Pons (tissue), 1 donor: ENCODE data around the gene SPDYE17.
"Not testable (repeated sequence)": the region's sequence is repeated elsewhere in the genome, so short reads cannot be mapped to it uniquely, and the experiment has no call there.

Experiments used
- DNase-seq: peaks from one replicate; pipeline ENCODE4 v3.0.0-alpha.2; 2016; ENCODE audit warnings: low spot score

The SPDYE17 gene, protein sequence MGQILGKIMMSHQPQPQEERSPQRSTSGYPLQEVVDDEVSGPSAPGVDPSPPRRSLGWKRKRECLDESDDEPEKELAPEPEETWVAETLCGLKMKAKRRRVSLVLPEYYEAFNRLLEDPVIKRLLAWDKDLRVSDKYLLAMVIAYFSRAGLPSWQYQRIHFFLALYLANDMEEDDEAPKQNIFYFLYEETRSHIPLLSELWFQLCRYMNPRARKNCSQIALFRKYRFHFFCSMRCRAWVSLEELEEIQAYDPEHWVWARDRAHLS

GRCh38 chr7:77032261-77032660 is at the start of gene SPDYE17:
SPDYE17 (minus strand) TSS chr7:77032361; CDS start chr7:77030570, 1,791 bp downstream.
- DNase-seq = not testable (repeated sequence)

GRCh38 chr7:77080236-77080635 is 48.1 kb upstream of the SPDYE17 start:
- not testable (repeated sequence) for DNase-seq

- not testable (repeated sequence) for DNase-seq
These were observed 47.5 kb upstream of the SPDYE17 start for GRCh38 chr7:77079624-77080023.

DNA sequence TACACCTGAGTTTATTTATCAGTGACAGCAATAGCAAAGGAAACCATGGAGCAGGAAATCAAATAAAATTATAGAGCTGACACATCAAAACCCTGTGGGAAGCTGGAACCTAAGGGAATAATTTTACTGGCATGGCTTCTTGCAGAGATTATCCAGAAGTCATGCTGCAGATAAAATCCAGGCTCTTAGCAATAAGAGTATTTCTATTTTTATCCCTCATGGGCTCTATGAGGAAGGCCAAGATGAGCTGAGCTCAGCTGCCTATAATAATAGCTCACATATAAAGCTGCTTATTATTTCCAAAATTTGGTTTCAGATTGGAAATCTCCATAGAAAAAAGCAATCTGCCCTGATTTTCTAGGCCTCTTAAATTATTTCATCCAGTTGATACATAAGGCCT is 47.0 kb upstream of the SPDYE17 start:
- DNase-seq = not testable (repeated sequence)

GRCh38 chr7:77077060-77077459 is 44.9 kb upstream of the SPDYE17 start:
- not testable (repeated sequence) for DNase-seq

- not testable (repeated sequence) for DNase-seq
These were observed 42.7 kb upstream of the SPDYE17 start for GRCh38 chr7:77074786-77075396.

GRCh38 chr7:77071108-77071507 is 38.9 kb upstream of the SPDYE17 start:
- DNase-seq = not testable (repeated sequence)

- not testable (repeated sequence) for DNase-seq
These were observed 33.7 kb upstream of the SPDYE17 start for GRCh38 chr7:77065869-77066268.

GRCh38 chr7:77063732-77064131 is 31.6 kb upstream of the SPDYE17 start:
- not testable (repeated sequence) for DNase-seq

GRCh38 chr7:77062557-77062956 is 30.4 kb upstream of the SPDYE17 start, which contains the start of gene SPDYE18:
SPDYE18 (minus strand) TSS chr7:77062558; CDS start chr7:77060512, 2,046 bp downstream.
- not testable (repeated sequence) for DNase-seq

DNA sequence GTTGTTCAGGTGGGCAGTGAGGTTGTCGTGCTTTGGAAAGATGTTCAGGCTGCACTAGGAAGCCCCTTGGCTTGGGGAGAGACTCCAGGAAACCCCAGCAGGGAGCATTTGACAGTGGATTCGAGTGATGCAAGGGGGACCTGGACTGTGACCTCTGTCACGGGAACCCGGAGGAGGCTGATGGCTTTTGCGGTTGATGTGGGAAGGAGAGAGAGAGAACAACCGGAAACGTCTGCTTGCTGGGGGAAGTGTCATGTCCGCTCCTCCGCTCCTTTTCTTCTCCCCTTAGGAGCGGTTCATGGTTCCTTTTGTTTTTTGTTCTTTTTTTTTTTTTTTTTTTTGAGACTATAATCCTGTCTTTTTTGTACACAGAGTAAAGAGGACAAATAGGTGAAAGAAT is 5.8 kb downstream of the SPDYE17 start:
- not testable (repeated sequence) for DNase-seq

GRCh38 chr7:77010074-77010680 is 22.0 kb downstream of the SPDYE17 start:
- peak; percentile 19 for DNase-seq

GRCh38 chr7:77008000-77008399 is 24.2 kb downstream of the SPDYE17 start:
- DNase-seq = peak; percentile 22

DNA sequence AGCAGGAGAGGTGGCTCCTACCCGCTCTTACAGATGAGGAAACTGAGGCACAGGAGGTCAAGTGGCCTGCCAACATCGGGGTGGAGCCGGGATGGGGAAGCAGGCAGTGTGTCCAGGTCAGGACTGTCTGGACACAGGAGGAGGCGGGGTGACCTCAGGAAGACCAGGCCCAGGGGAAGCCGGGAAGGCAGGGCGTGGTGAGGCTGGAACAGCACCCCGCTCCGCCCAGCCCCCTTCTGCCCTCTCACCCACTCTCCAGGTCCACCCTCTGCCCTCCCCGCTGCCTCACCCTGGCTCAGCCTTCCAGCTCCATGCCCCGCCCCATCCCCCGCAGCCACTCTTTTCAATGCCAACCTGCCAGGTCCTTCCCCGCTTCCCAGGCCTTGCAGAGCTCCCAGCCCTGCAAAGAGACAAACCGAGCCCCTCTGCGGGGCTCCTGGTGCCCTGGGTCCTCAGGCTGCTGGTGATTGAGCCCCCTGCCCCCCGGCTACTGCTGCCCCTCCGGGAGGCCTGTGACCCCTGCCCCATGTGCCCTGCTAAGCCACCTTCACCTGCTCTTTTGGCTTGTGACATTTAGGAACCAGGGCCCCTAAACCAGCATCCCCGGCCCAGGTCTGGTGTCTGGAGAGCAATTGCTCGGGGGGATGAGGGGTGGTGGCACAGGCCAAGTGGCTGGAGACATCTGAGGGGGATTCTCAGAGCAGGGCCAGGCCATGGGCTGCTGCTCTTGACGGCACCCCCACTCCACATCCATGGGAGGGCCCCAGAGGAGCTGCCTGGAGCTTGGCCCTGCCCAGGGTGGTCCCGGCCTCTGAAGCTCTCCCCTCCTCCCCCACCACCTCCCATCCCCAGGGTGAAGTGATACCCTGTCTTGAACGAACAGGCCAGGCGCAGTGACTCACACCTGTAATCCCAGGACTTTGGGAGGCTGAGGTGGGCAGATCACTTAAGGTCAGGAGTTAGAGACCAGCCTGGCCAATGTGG is 25.7 kb downstream of the SPDYE17 start:
- not testable (repeated sequence) for DNase-seq

- DNase-seq = not testable (repeated sequence)
These were observed 26.6 kb downstream of the SPDYE17 start for GRCh38 chr7:77005461-77006057.

DNA sequence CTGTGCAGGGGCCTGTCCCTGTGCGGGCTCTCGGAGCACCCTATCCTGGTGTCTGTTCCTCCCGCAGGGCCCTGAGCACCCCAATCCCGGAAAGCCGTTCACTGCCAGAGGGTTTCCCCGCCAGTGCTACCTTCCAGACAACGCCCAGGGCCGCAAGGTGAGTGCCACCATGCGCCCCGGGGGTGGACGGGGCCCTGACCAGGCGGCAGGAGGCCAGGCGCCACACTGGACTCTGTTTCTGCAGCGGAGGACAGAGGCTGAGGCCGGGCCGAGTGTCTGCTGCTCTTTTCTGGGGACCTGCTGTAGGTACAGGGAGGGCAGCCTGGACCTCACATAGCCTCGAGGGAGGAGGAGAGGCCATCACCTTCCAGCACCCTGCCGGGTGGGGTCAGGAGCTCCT is 28.0 kb downstream of the SPDYE17 start:
- DNase-seq = not testable (repeated sequence)

DNA sequence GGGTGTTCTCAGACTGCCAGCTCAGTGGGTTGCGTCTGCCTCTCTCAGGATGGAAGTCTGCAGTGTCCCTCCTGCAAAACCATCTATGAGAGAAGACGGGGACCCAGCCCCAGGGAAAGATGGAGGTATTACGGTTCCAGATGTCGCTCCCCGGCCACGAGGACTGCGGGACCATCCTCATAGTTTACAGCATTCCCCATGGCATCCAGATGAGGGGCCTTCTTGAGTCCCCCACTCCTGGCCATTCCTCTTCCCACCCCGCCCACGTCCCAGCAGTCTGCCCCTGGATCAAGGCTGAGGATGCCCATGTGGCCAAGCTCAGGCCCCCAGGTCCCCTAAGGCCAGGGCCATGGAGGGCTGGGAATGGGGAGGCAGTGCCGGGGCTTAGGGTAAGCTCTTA is 28.9 kb downstream of the SPDYE17 start:
- not testable (repeated sequence) for DNase-seq

DNA sequence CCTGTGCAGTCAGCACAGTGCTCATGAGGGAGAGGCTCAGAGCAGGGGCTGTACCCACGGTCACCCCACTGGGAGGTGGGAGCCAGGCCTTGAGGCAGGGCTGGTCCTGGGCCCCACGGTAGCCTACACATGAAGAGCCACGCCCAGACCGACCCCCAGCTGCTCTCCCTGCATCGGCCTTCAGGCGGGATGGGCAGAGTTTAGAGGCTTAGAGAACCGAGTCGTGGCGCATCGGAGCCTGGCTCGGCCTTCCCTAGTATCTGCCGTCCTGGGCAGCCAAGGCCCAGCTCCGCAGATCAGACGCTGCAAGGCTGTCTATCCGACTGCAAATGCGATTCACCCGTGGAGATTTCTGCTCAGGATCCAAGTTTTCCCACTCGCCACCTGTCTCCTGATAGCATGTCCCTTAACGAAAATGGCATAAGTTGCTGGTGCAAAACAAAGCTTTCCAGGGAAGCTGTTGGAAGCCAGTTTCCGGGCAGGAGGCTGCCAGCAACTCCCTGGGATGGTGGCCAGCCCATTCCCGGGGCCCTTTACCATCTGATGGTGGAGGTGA is 29.4 kb downstream of the SPDYE17 start:
- DNase-seq = not testable (repeated sequence)

- DNase-seq = not testable (repeated sequence)
These were observed 30.1 kb downstream of the SPDYE17 start for GRCh38 chr7:77002104-77002503.

- not testable (repeated sequence) for DNase-seq
These were observed 32.6 kb downstream of the SPDYE17 start for GRCh38 chr7:76999474-77000107.
